Measurements from ENCODE around the gene TEAD1.

TEAD1 gene

GRCh38 chr11:12761029-12761428 lies 86.8 kb downstream of the TEAD1 start:
- in situ Hi-C loops (cut with HindIII; ENCODE audit: low pct_unique_long_range_greater_than_20kb, low sequenced_read_pairs) = no loop called here
- peak in 1 of 2 experiments; percentile 16 for DNase-seq (ENCODE audit: low read depth in 1 of 2, low spot score in 1 of 2)
- TF ChIP-seq JUND (IDR thresholded peaks at IDR 0.05; ENCODE audit: low read depth) = no peak

- DNase-seq (ENCODE audit: low read depth in 1 of 2, low spot score in 1 of 2) = no peak
- in situ Hi-C loops (cut with HindIII; ENCODE audit: low pct_unique_long_range_greater_than_20kb, low sequenced_read_pairs) = no loop called here
- no peak for TF ChIP-seq JUND (IDR thresholded peaks at IDR 0.05; ENCODE audit: low read depth)
Measured at GRCh38 chr11:12762278-12762677, 88.1 kb downstream of the TEAD1 start.

- in situ Hi-C loops (cut with HindIII; ENCODE audit: low pct_unique_long_range_greater_than_20kb, low sequenced_read_pairs) = no loop called here
- DNase-seq (ENCODE audit: low read depth in 1 of 2, low spot score in 1 of 2) = no peak
- no peak for TF ChIP-seq JUND (IDR thresholded peaks at IDR 0.05; ENCODE audit: low read depth)
Measured at GRCh38 chr11:12762696-12763324, 88.6 kb downstream of the TEAD1 start.

- DNase-seq (ENCODE audit: low read depth in 1 of 2, low spot score in 1 of 2) = no peak
- TF ChIP-seq JUND (IDR thresholded peaks at IDR 0.05; ENCODE audit: low read depth) = no peak
- in situ Hi-C loops (cut with HindIII; ENCODE audit: low pct_unique_long_range_greater_than_20kb, low sequenced_read_pairs) = no loop called here
Measured at GRCh38 chr11:12764187-12764914, 90.1 kb downstream of the TEAD1 start.

- TF ChIP-seq JUND (IDR thresholded peaks at IDR 0.05; ENCODE audit: low read depth) = no peak
- in situ Hi-C loops (cut with HindIII; ENCODE audit: low pct_unique_long_range_greater_than_20kb, low sequenced_read_pairs) = no loop called here
- no peak for DNase-seq (ENCODE audit: low read depth in 1 of 2, low spot score in 1 of 2)
Measured at GRCh38 chr11:12765428-12765827, 91.2 kb downstream of the TEAD1 start.

GRCh38 chr11:12767027-12767426 lies 92.8 kb downstream of the TEAD1 start:
- TF ChIP-seq JUND (IDR thresholded peaks at IDR 0.05; ENCODE audit: low read depth) = no peak
- no peak for DNase-seq (ENCODE audit: low read depth in 1 of 2, low spot score in 1 of 2)
- in situ Hi-C loops (cut with HindIII; ENCODE audit: low pct_unique_long_range_greater_than_20kb, low sequenced_read_pairs) = no loop called here

GRCh38 chr11:12767577-12767976 lies 93.4 kb downstream of the TEAD1 start:
- no peak for TF ChIP-seq JUND (IDR thresholded peaks at IDR 0.05; ENCODE audit: low read depth)
- no peak for DNase-seq (ENCODE audit: low read depth in 1 of 2, low spot score in 1 of 2)
- in situ Hi-C loops (cut with HindIII; ENCODE audit: low pct_unique_long_range_greater_than_20kb, low sequenced_read_pairs) = no loop called here

GRCh38 chr11:12768726-12769673 lies 94.8 kb downstream of the TEAD1 start:
- in situ Hi-C loops (cut with HindIII; ENCODE audit: low pct_unique_long_range_greater_than_20kb, low sequenced_read_pairs) = no loop called here
- no peak for DNase-seq (ENCODE audit: low read depth in 1 of 2, low spot score in 1 of 2)
- no peak for TF ChIP-seq JUND (IDR thresholded peaks at IDR 0.05; ENCODE audit: low read depth)

GRCh38 chr11:12769834-12770345 lies 95.7 kb downstream of the TEAD1 start:
- in situ Hi-C loops (cut with HindIII; ENCODE audit: low pct_unique_long_range_greater_than_20kb, low sequenced_read_pairs) = no loop called here
- DNase-seq (ENCODE audit: low read depth in 1 of 2, low spot score in 1 of 2) = peak in 1 of 2 experiments; percentile 34
- TF ChIP-seq JUND (IDR thresholded peaks at IDR 0.05; ENCODE audit: low read depth) = no peak

GRCh38 chr11:12770435-12770834 lies 96.2 kb downstream of the TEAD1 start:
- no peak for DNase-seq (ENCODE audit: low read depth in 1 of 2, low spot score in 1 of 2)
- TF ChIP-seq JUND (IDR thresholded peaks at IDR 0.05; ENCODE audit: low read depth) = no peak
- in situ Hi-C loops (cut with HindIII; ENCODE audit: low pct_unique_long_range_greater_than_20kb, low sequenced_read_pairs) = no loop called here

- no peak for DNase-seq (ENCODE audit: low read depth in 1 of 2, low spot score in 1 of 2)
- in situ Hi-C loops (cut with HindIII; ENCODE audit: low pct_unique_long_range_greater_than_20kb, low sequenced_read_pairs) = no loop called here
- no peak for TF ChIP-seq JUND (IDR thresholded peaks at IDR 0.05; ENCODE audit: low read depth)
Measured at GRCh38 chr11:12770966-12771597, 96.9 kb downstream of the TEAD1 start.

GRCh38 chr11:12771875-12772274 lies 97.7 kb downstream of the TEAD1 start:
- in situ Hi-C loops (cut with HindIII; ENCODE audit: low pct_unique_long_range_greater_than_20kb, low sequenced_read_pairs) = no loop called here
- no peak for TF ChIP-seq JUND (IDR thresholded peaks at IDR 0.05; ENCODE audit: low read depth)
- DNase-seq (ENCODE audit: low read depth in 1 of 2, low spot score in 1 of 2) = no peak
